ENCODE measurements around the gene THNSL1. TPM values are rescaled to one million over a fixed set of nuclear protein-coding genes. Genes with fewer than 3 reads are reported as not detected.

Gene THNSL1
- total and polyA plus RNA-seq, 2 donors, result 3.5 to 4.1 TPM

- DNase-seq (ENCODE audit: low read depth in 6 of 9, low spot score in 9 of 9), result no peak
- Histone ChIP-seq H3K36me3 (ENCODE audit: control insufficient read depth in 2 of 2, insufficient read depth in 2 of 2, low read length in 1 of 2) (no peaks in the 10 kb centered on the region), H3K4me1 (ENCODE audit: control insufficient read depth in 2 of 2, insufficient read depth in 2 of 2, low read length in 2 of 2) (no peaks in the 10 kb centered on the region), H3K27me3 (ENCODE audit: control insufficient read depth in 2 of 2, insufficient read depth in 1 of 2, low read length in 1 of 2) (no peaks in the 10 kb centered on the region), H3K9me3 (ENCODE audit: control insufficient read depth in 2 of 2, insufficient read depth in 1 of 2, low read length in 1 of 2) (no peaks in the 10 kb centered on the region), H3K27ac (ENCODE audit: low read depth in 1 of 2, low read length in 1 of 2) (no peak overlapping the region), H3K4me3 (ENCODE audit: low read length in 2 of 2) (no peak overlapping the region)
- WGBS, result 98% methylated on average over 7 of the region's 7 CpGs
These were observed 44.7 kb downstream of the THNSL1 start for GRCh38 chr10:25061125-25061524.

GRCh38 chr10:25061711-25062449, 45.5 kb downstream of the THNSL1 start:
- DNase-seq (ENCODE audit: low read depth in 6 of 9, low spot score in 9 of 9), result no peak
- Histone ChIP-seq H3K4me3 (ENCODE audit: low read length in 2 of 2) (no peak overlapping the region), H3K9me3 (ENCODE audit: control insufficient read depth in 2 of 2, insufficient read depth in 1 of 2, low read length in 1 of 2) (no peaks in the 10 kb centered on the region), H3K27ac (ENCODE audit: low read depth in 1 of 2, low read length in 1 of 2) (no peak overlapping the region), H3K27me3 (ENCODE audit: control insufficient read depth in 2 of 2, insufficient read depth in 1 of 2, low read length in 1 of 2) (no peaks in the 10 kb centered on the region), H3K36me3 (ENCODE audit: control insufficient read depth in 2 of 2, insufficient read depth in 2 of 2, low read length in 1 of 2) (no peaks in the 10 kb centered on the region), H3K4me1 (ENCODE audit: control insufficient read depth in 2 of 2, insufficient read depth in 2 of 2, low read length in 2 of 2) (no peaks in the 10 kb centered on the region)
- WGBS, result 85% methylated on average over 11 of the region's 11 CpGs

DNA sequence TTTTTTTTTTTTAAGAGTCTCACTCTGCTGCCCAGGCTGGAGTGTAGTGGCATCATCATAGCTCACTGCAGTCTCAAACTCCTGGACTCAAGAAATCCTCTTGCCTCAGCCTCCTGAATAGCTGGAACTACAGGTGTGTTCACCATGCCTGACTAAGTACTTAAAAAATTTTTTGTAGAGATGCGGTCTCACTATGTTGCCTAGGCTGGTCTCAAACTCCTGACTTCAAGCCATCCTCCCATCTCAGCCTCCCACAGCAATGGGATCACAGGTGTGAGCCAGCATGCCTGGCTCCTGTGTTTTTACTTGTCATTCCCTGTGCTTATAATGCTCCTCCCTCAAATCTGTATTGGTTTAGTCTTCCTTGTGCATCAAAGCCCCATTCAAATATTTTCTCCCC, 46.7 kb downstream of the THNSL1 start:
- Histone ChIP-seq H3K4me1 (ENCODE audit: control insufficient read depth in 2 of 2, insufficient read depth in 2 of 2, low read length in 2 of 2) (no peaks in the 10 kb centered on the region), H3K27me3 (ENCODE audit: control insufficient read depth in 2 of 2, insufficient read depth in 1 of 2, low read length in 1 of 2) (no peaks in the 10 kb centered on the region), H3K9me3 (ENCODE audit: control insufficient read depth in 2 of 2, insufficient read depth in 1 of 2, low read length in 1 of 2) (no peaks in the 10 kb centered on the region), H3K27ac (ENCODE audit: low read depth in 1 of 2, low read length in 1 of 2) (no peak overlapping the region), H3K36me3 (ENCODE audit: control insufficient read depth in 2 of 2, insufficient read depth in 2 of 2, low read length in 1 of 2) (no peaks in the 10 kb centered on the region), H3K4me3 (ENCODE audit: low read length in 2 of 2) (no peak overlapping the region)
- WGBS, result 98% methylated on average over 1 of the region's 1 CpG
- DNase-seq (ENCODE audit: low read depth in 6 of 9, low spot score in 9 of 9), result no peak

- H3K9me3 ChIP-seq (ENCODE audit: control insufficient read depth in 2 of 2, insufficient read depth in 1 of 2, low read length in 1 of 2), result no peaks in the 10 kb centered on the region
- H3K27ac ChIP-seq (ENCODE audit: low read depth in 1 of 2, low read length in 1 of 2), result no peak overlapping the region
- WGBS, result 98% methylated on average over 8 of the region's 8 CpGs
- H3K36me3 ChIP-seq (ENCODE audit: control insufficient read depth in 2 of 2, insufficient read depth in 2 of 2, low read length in 1 of 2), result no peaks in the 10 kb centered on the region
- H3K4me1 ChIP-seq (ENCODE audit: control insufficient read depth in 2 of 2, insufficient read depth in 2 of 2, low read length in 2 of 2), result no peaks in the 10 kb centered on the region
- H3K27me3 ChIP-seq (ENCODE audit: control insufficient read depth in 2 of 2, insufficient read depth in 1 of 2, low read length in 1 of 2), result no peaks in the 10 kb centered on the region
- no peak overlapping the region for H3K4me3 ChIP-seq (ENCODE audit: low read length in 2 of 2)
- no peak for DNase-seq (ENCODE audit: low read depth in 6 of 9, low spot score in 9 of 9)
These were observed 47.2 kb downstream of the THNSL1 start for GRCh38 chr10:25063644-25064043.

GRCh38 chr10:25064401-25064800, 48.0 kb downstream of the THNSL1 start:
- no peaks in the 10 kb centered on the region for H3K27me3 ChIP-seq (ENCODE audit: control insufficient read depth in 2 of 2, insufficient read depth in 1 of 2, low read length in 1 of 2)
- 88% methylated on average over 2 of the region's 2 CpGs for WGBS

DNA sequence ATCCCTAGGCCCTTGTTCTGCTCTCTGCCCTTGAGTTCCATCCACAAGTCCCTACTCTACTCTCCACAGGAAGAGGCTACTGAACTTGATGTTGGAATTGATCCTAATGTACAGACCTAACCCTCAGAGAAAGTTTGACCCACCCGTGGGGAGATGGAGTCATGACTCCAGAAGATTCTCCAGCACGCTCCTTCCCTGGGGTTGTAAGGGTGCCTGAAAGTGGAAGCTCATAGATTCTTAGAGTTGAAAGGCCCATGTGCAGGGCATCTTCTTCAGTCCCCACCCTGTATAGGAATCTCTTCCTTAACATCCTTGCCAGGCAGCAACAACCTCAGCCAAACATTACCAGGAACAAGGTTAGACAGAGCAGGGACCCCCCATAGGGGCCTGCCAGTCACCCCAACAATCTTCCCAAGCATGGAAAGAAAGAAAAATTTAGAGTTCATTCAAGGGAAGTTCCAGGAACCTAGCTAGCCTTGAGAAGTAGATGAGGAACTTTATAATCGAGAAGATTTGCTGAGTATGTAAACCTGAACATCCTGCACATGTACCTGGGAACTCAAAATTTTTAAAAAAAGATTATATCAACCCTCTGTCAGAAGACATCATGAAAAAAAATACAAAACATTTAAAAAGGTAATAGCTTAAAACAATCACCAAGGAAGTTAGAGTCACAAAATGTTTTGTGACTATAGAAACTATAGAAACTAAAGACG, 49.5 kb downstream of the THNSL1 start:
- Histone ChIP-seq H3K4me3 (ENCODE audit: low read length in 2 of 2) (no peak overlapping the region), H3K27ac (ENCODE audit: low read depth in 1 of 2, low read length in 1 of 2) (no peak overlapping the region), H3K9me3 (ENCODE audit: control insufficient read depth in 2 of 2, insufficient read depth in 1 of 2, low read length in 1 of 2) (no peaks in the 10 kb centered on the region), H3K27me3 (ENCODE audit: control insufficient read depth in 2 of 2, insufficient read depth in 1 of 2, low read length in 1 of 2) (no peaks in the 10 kb centered on the region), H3K36me3 (ENCODE audit: control insufficient read depth in 2 of 2, insufficient read depth in 2 of 2, low read length in 1 of 2) (no peaks in the 10 kb centered on the region), H3K4me1 (ENCODE audit: control insufficient read depth in 2 of 2, insufficient read depth in 2 of 2, low read length in 2 of 2) (no peaks in the 10 kb centered on the region)
- 95% methylated on average over 4 of the region's 4 CpGs for WGBS
- no peak for DNase-seq (ENCODE audit: low read depth in 6 of 9, low spot score in 9 of 9)

More at GRCh38 chr10:25064401-25064800, 48.0 kb downstream of the THNSL1 start:
- Histone ChIP-seq H3K4me1 (ENCODE audit: control insufficient read depth in 2 of 2, insufficient read depth in 2 of 2, low read length in 2 of 2) (no peaks in the 10 kb centered on the region), H3K27ac (ENCODE audit: low read depth in 1 of 2, low read length in 1 of 2) (no peak overlapping the region), H3K36me3 (ENCODE audit: control insufficient read depth in 2 of 2, insufficient read depth in 2 of 2, low read length in 1 of 2) (no peaks in the 10 kb centered on the region), H3K4me3 (ENCODE audit: low read length in 2 of 2) (no peak overlapping the region), H3K9me3 (ENCODE audit: control insufficient read depth in 2 of 2, insufficient read depth in 1 of 2, low read length in 1 of 2) (no peaks in the 10 kb centered on the region)
- DNase-seq (ENCODE audit: low read depth in 6 of 9, low spot score in 9 of 9), result no peak

DNA sequence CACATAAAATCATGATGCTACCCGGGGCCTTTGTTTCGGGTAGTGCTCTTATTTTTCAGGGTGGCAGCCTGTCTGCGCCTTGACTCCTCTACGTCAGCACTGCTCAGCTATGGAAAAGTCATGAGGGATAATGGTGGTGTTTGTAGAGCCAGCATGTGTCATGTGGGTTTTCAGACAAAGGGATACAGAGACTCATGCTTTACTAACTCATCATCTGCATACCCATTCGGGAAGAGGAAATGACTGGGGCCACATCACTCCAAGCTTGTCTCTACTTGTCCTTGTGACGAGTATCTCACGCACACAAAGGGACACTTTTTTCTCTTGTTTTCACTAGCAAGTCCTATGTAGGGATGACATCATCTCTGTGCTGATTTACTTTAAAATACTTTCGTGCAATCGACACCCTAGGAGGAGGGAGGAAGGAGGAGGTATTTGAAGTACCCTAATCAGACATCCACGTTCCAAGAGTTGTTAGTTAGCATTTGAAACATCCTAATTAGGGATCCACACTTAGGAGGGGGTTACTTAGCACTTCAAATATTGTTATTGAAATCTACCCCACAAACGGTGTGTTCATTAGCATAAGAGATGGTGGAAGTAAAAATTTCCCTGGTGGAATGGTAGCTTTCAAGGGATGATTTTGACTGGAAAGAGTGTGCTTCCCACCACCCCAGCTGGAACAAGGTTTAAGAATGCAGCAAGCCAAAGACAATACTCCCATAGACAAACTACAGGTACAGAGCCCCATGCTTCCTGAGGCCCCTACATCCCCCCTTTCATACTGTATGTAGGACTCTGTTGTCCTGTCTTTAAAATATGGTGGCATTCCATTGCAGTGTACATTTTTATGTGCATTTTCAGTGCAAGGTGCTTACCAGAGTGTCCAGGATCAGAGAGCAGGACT, 52.0 kb downstream of the THNSL1 start:
- Histone ChIP-seq H3K27ac (ENCODE audit: low read depth in 1 of 2, low read length in 1 of 2) (no peak overlapping the region), H3K9me3 (ENCODE audit: control insufficient read depth in 2 of 2, insufficient read depth in 1 of 2, low read length in 1 of 2) (no peaks in the 10 kb centered on the region), H3K27me3 (ENCODE audit: control insufficient read depth in 2 of 2, insufficient read depth in 1 of 2, low read length in 1 of 2) (no peaks in the 10 kb centered on the region), H3K36me3 (ENCODE audit: control insufficient read depth in 2 of 2, insufficient read depth in 2 of 2, low read length in 1 of 2) (no peaks in the 10 kb centered on the region), H3K4me1 (ENCODE audit: control insufficient read depth in 2 of 2, insufficient read depth in 2 of 2, low read length in 2 of 2) (no peaks in the 10 kb centered on the region), H3K4me3 (ENCODE audit: low read length in 2 of 2) (no peak overlapping the region)
- WGBS, result 90% methylated on average over 11 of the region's 11 CpGs
- DNase-seq (ENCODE audit: low read depth in 6 of 9, low spot score in 9 of 9), result no peak

- H3K4me1 ChIP-seq (ENCODE audit: control insufficient read depth in 2 of 2, insufficient read depth in 2 of 2, low read length in 2 of 2), result no peaks in the 10 kb centered on the region
- WGBS, result 100% methylated on average over 1 of the region's 1 CpG
- H3K36me3 ChIP-seq (ENCODE audit: control insufficient read depth in 2 of 2, insufficient read depth in 2 of 2, low read length in 1 of 2), result no peaks in the 10 kb centered on the region
- DNase-seq (ENCODE audit: low read depth in 6 of 9, low spot score in 9 of 9), result no peak
- no peaks in the 10 kb centered on the region for H3K9me3 ChIP-seq (ENCODE audit: control insufficient read depth in 2 of 2, insufficient read depth in 1 of 2, low read length in 1 of 2)
- H3K27ac ChIP-seq (ENCODE audit: low read depth in 1 of 2, low read length in 1 of 2), result no peak overlapping the region
- H3K4me3 ChIP-seq (ENCODE audit: low read length in 2 of 2), result no peak overlapping the region
- no peaks in the 10 kb centered on the region for H3K27me3 ChIP-seq (ENCODE audit: control insufficient read depth in 2 of 2, insufficient read depth in 1 of 2, low read length in 1 of 2)
These were observed 54.8 kb downstream of the THNSL1 start for GRCh38 chr10:25071227-25071626.

DNA sequence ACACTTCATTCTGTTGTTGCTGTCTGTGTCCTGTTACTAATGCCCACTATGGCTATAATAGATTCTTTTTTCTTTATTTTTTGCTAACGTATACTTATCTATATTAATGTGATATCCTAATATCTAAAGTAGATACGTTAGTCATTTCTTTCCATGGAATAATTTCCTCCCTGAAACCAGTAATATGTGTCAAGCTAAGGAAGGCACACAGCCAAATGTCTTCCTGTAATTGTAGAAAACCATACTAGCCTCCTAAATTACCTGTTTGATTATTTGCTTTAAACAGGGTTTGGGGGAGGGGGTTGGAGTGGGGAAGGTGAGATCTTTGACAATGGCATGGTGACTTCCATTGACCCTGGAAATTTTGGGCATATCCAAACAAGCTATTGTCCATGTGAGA, 56.4 kb downstream of the THNSL1 start:
- no peak for DNase-seq (ENCODE audit: low read depth in 6 of 9, low spot score in 9 of 9)
- Histone ChIP-seq H3K4me3 (ENCODE audit: low read length in 2 of 2) (no peak overlapping the region), H3K4me1 (ENCODE audit: control insufficient read depth in 2 of 2, insufficient read depth in 2 of 2, low read length in 2 of 2) (no peaks in the 10 kb centered on the region), H3K36me3 (ENCODE audit: control insufficient read depth in 2 of 2, insufficient read depth in 2 of 2, low read length in 1 of 2) (no peaks in the 10 kb centered on the region), H3K27me3 (ENCODE audit: control insufficient read depth in 2 of 2, insufficient read depth in 1 of 2, low read length in 1 of 2) (no peaks in the 10 kb centered on the region), H3K9me3 (ENCODE audit: control insufficient read depth in 2 of 2, insufficient read depth in 1 of 2, low read length in 1 of 2) (no peaks in the 10 kb centered on the region), H3K27ac (ENCODE audit: low read depth in 1 of 2, low read length in 1 of 2) (no peak overlapping the region)
- 86% methylated on average over 2 of the region's 2 CpGs for WGBS

All from thymus (tissue), 11 donors.